GF-D8 (cell line): ENCODE results near the gene S1PR3.

Source experiments
- DNase-seq: peaks from one replicate; lab custom pipeline; 2025; lab: John Stamatoyannopoulos, UW

The S1PR3 gene

GRCh38 chr9:89009546-89009840 lies 18.2 kb downstream of the S1PR3 start:
- no peak for DNase-seq

DNA sequence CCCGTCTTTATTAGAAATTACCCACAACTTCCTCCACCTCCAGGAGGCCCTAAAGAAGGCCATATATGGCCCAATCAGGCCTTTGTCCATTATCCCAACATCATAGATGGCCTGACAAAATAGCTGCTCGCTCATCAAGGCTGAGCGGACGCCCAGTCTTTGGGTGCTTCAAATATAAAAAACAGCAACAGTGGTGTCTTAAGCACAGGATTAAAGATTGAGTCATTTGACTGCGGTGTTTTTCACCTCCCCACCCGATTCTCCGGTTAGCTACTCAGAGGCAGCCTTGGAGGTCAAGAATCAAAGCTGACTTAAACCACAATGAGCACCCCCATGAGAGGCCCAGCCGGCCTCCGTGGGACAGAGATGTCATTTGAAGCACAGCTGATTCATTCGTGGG lies 18.8 kb downstream of the S1PR3 start:
- DNase-seq = no peak

GRCh38 chr9:89010526-89011111 lies 19.4 kb downstream of the S1PR3 start:
- no peak for DNase-seq

- no peak for DNase-seq
These were observed 20.4 kb downstream of the S1PR3 start for GRCh38 chr9:89011683-89012082.

DNA sequence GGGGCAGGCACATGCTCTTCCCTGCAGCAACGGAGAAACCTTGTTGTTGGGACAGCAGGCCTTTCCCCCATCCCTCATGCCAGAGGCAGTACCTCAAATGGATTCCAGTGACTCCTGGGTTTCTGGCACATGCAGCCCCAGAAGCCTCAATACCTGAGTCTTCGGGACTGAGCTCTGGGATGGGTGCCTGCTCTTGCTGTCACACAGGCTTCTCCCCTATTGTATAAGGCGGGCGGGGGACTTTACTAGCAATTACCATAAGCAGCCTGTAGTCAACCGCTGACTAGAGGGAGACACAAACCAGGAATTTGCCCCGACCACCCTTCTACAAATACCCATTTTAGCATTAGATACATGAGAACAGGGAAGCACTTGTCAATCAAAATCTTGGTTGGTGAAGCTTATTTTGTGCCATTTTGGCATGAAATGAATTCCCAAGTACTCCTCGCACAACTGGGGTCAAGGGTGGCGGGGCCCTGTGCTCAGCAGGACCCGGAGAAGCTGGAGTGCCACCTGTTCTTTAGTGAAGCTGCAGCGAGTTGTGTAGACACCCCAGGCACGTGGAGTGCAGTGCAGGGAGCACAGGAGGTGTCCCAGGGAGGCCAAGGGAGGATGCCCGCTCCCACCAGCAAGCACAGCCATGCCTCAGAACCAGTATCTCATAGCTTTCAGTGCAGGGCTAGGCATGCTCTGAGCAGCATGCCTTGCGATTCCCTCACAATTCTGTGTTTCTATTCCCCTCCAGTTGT lies 21.2 kb downstream of the S1PR3 start:
- DNase-seq = no peak

DNA sequence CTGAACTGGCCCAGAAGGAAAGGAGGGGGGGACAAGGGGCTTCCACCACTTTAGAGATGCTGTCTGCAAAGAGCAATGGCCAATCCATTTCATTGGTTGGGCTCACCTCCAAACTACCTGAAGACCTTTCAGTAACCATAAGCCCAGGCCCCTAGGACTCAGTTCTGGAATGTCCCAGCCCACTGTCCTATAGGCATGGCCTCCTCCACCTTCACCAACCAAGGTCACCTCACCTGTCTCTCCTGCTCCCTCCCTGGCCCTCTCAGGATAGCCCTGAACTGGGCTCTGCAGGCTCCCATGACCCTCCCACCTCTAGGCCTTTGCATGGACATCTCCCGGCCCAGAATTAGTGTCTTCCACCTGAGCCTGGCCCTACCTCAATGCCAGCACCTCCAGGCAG lies 22.4 kb downstream of the S1PR3 start:
- DNase-seq = no peak

- DNase-seq = no peak
These were observed 22.9 kb downstream of the S1PR3 start for GRCh38 chr9:89014153-89014552.

DNA sequence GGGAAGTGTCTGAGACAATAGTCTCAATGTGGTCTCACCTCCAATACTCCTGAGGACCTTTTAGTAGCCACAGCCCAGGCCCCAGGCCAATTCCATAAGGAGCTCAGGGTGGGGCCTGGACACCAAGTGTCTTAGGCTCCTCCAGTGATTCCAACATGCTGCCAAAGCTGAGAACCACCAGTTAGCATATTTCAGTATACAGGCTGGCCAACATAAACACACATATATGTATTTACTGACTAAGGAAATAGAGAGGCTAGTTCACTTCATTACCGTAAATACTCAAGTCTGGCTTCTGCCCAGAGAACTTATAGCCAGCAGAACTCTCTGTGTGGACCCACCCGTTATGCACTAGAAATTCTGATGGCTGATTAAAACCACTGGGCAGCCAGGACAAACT lies 24.1 kb downstream of the S1PR3 start:
- no peak for DNase-seq

DNA sequence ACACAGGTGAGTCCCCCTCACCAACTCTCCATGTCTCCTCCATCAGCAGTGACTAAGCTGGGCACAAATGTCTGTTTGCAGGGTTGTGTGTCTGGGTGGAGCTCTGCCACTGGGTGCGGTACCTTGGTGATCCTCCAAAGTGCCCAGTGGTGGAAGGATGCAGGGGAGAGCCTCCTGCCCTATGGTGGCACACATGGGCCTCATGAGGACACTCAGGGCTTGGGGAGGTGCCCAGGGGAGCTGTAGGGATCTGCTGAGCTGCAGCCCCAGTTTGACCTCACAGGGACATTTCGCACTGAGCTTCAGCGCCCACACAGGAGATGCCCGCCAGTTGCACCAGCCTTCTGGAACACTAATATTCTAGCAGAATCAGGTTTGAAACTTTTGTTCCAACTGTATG lies 29.5 kb downstream of the S1PR3 start:
- DNase-seq = no peak

DNA sequence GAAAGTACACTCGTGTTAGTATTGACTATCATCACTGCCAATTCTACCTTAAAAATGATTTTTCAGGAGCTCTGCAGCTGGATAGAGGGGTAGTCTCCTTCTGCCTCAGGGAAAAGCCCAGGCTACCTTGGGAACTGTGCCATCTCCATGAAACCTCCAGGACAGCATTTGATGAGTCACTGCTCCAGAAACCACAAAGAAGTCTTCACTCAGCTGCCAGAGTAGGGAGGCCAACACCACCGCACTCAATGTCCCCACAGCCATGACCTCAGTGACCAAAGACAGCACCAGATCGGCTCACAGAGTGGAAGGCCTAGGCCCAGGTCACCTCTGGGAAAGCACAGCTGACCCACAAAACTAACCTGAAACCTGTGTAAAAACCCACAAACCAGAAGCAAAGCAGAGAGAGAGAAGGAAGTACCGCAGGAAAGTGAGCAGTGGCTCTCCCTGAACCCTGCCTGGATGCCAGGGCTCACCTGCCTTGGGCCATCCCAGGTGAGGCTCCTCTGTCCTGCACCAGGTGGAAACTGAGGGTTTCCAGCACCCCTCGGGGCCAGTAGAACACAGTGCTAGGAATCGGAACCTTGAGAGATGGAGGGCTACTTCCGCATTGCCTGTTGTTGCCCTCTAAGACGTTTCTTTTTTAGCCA lies 30.0 kb downstream of the S1PR3 start:
- DNase-seq = no peak

GRCh38 chr9:89022001-89022759 lies 30.9 kb downstream of the S1PR3 start:
- DNase-seq = no peak

- DNase-seq = no peak
These were observed 31.6 kb downstream of the S1PR3 start for GRCh38 chr9:89022902-89023301.

- DNase-seq = no peak
These were observed 32.5 kb downstream of the S1PR3 start for GRCh38 chr9:89023740-89024139.

GRCh38 chr9:89024727-89025126 lies 33.5 kb downstream of the S1PR3 start:
- no peak for DNase-seq

DNA sequence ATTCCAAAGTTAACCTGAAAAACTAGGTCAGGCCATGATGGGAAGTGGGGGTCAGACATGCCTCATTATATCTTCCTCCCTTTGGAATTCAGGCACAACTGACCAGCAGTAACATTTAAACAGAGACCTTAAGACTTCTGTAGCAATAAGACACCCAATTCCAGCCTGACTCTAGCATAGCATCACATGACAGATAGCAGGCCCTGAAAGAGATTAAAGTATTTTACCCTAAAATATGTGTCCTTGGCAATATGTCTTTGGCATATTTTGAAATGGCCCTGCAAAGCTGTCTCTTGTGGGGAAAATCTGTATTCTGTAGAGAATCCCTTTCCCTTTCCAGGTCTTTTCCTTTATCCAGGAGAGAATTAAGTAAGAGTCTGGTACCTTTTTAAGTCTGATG lies 34.3 kb downstream of the S1PR3 start:
- no peak for DNase-seq

DNA sequence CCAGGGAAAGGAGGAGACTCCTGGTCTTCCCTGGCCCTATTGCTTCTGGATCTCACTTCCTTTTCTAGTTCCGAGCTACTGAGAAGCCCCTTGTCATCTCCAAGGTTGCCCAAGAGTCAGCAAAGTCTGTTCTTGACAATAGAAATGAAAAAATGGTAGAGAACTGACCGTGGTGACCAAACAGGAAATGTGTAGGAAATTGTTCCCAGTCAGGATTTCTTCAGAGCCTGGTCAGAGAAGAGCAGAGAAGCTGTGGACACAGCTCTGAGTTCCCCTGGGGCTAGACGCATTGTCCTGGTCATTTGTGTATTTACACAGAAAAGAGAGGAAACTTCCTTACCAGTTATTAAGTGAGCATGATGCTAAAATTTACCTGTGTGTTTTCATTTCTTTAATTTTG lies 35.6 kb downstream of the S1PR3 start:
- no peak for DNase-seq

- no peak for DNase-seq
These were observed 38.5 kb downstream of the S1PR3 start for GRCh38 chr9:89029788-89030187.

GRCh38 chr9:89032173-89032572 lies 40.9 kb downstream of the S1PR3 start:
- DNase-seq = no peak

GRCh38 chr9:89032661-89033060 lies 41.4 kb downstream of the S1PR3 start:
- DNase-seq = no peak

DNA sequence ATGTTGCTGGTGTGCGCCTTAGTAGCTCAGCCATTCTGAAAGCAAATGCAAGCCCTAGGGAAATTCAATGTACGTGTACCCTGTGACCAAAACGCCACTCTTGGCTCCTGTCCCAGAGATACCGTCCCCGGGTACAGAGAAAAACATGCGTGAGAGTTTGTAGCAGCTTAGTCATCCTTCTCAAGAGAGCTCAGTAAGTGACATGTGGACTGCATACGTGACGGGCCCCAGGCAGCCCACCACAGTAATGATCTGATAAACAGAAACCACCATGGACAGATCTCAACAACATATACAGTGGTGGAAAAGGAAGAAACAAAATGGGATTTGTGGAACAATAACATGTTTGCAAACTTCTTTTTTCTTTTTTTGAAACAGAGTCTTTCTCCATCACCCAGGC lies 45.1 kb downstream of the S1PR3 start:
- DNase-seq = no peak

GRCh38 chr9:89036891-89037290 lies 45.6 kb downstream of the S1PR3 start:
- DNase-seq = peak; percentile 43

DNA sequence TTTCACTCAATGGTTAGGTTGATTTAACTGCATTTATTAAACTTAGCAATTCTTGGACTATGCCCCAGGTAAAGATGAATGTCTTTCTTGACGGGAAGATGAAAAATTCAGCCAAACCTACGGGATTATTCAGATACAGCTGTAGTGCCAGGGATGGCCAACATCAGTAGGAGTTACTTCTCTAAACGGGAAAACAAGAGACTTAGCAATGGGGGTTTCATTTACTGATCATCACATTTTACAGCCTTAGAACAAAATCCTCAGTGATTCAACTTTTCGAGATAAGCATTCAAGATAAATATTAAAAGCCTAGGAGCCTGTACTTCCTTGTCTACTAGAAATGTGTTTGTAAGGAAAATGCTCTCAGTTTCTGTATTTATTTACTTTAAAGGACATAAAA lies 46.1 kb downstream of the S1PR3 start:
- no peak for DNase-seq

DNA sequence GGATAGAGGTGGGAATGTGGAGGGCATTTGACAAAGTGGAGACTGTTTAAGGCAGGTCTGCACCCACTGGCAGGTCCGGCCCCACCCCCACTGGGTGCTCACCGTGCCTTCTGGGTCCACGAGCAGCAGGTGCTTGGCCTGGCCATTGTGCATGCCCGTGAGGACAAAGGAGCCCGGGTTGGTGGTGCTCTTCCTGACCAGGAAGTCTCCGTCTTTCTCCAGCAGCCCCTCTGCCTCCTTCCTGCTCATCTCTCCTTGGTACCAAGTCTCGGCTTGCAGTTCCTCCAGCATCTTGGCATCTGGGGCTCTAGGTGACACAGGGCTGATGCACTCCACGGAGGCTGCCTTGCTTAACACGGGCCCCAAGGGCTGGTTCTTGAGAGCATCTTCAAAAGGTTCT lies 46.6 kb downstream of the S1PR3 start:
- no peak for DNase-seq
